OCI-LY7 (cell line): ENCODE measurements around the gene NAMPT. TPM values are rescaled to one million over a fixed set of nuclear protein-coding genes. Genes with fewer than 3 reads are reported as not detected.

Experiments
- BruUV-seq: library from RNA; stranded (reverse); fragments of 400-500 nt; replicated peaks from 2 replicates; lab custom pipeline; 2021; lab: Mats Ljungman, UMichigan
- CTCF ChIA-PET: fragments of 300-600 bp; sonication (Branson Sonifier 250); formaldehyde crosslinking; loops from one replicate; lab custom pipeline; 2022; ENCODE audit warnings: antibody characterized with exemption; ENCODE audit not compliant: unreplicated experiment; lab: Charles Lee
- POLR2A ChIA-PET: fragments of 300-600 bp; sonication (Branson Sonifier 250); formaldehyde crosslinking; loops from one replicate; lab custom pipeline; 2022; ENCODE audit warnings: antibody characterized with exemption; lab: Charles Lee
- DNase-seq: peaks from one replicate; pipeline ENCODE4 v3.0.0-alpha.2; 2015; ENCODE audit warnings: low spot score
- H2AFZ ChIP-seq: fragments of 200-600 bp; sonication (generic), shearing (Covaris generic); 2 replicates; pipeline ENCODE4 v1.6.1; 2014; ENCODE audit warnings: mild to moderate bottlenecking, antibody characterized with exemption, low read length, moderate library complexity
- H3K27ac ChIP-seq: fragments of 200-600 bp; sonication (generic); 2 replicates; pipeline ENCODE4 v1.5.1; 2014; ENCODE audit warnings: mixed run types, low read depth, mild to moderate bottlenecking, moderate library complexity, low read length, inconsistent platforms; ENCODE audit not compliant: poor library complexity, severe bottlenecking
- H3K36me3 ChIP-seq: fragments of 200-600 bp; sonication (generic); 2 replicates; pipeline ENCODE4 v1.6.1; 2014; ENCODE audit warnings: mild to moderate bottlenecking, antibody characterized with exemption, low read length, moderate library complexity, mixed read lengths; ENCODE audit not compliant: insufficient read depth
- H3K4me1 ChIP-seq: fragments of 200-600 bp; sonication (generic); 2 replicates; pipeline ENCODE4 v1.5.1; 2014; ENCODE audit warnings: mild to moderate bottlenecking, low read length; ENCODE audit not compliant: insufficient read depth, poor library complexity, severe bottlenecking
- H3K4me2 ChIP-seq: fragments of 200-600 bp; sonication (generic); 2 replicates; pipeline ENCODE4 v1.6.1; 2014; ENCODE audit warnings: mild to moderate bottlenecking, low read length
- H3K4me3 ChIP-seq: fragments of 200-600 bp; sonication (generic); 2 replicates; pipeline ENCODE4 v1.5.1; 2014; ENCODE audit warnings: mild to moderate bottlenecking, low read depth, low read length; ENCODE audit not compliant: poor library complexity, severe bottlenecking
- H3K79me2 ChIP-seq: fragments of 200-600 bp; sonication (generic); 2 replicates; pipeline ENCODE4 v1.6.1; 2016; ENCODE audit warnings: low read depth, mild to moderate bottlenecking, low read length, moderate library complexity, mixed read lengths; ENCODE audit not compliant: insufficient read depth
- H3K9me2 ChIP-seq: fragments of 200-600 bp; sonication (generic); 2 replicates; pipeline ENCODE4 v1.6.1; 2016; ENCODE audit warnings: mild to moderate bottlenecking, low read length, mixed read lengths; ENCODE audit not compliant: insufficient read depth
- H3K9me3 ChIP-seq: fragments of 200-600 bp; sonication (generic); 2 replicates; pipeline ENCODE4 v1.6.1; 2014; ENCODE audit warnings: mild to moderate bottlenecking, mixed run types, low read length, mixed read lengths
- H4K20me1 ChIP-seq: fragments of 200-600 bp; sonication (generic); 2 replicates; pipeline ENCODE4 v1.6.1; 2014; ENCODE audit warnings: mild to moderate bottlenecking, antibody characterized with exemption, low read length, moderate library complexity, mixed read lengths; ENCODE audit not compliant: insufficient read depth
- EZH2phosphoT487 ChIP-seq: fragments of 200-600 bp; sonication (generic); IDR thresholded peaks from 2 replicates; pipeline ENCODE4 v1.6.1; 2018; ENCODE audit warnings: low read depth, borderline replicate concordance, mild to moderate bottlenecking, mixed run types, antibody characterized with exemption, low read length, moderate library complexity, mixed read lengths
- intact Hi-C: fragments of 100-400 bp; cut with micrococcal nuclease; formaldehyde crosslinking; loops from one replicate; pipeline ENCODE4 v1.10.0; 2022; ENCODE audit not compliant: unreplicated experiment
- total RNA-seq, 2 experiments: library from RNA; depleted of rRNA in 1 of 2; stranded (reverse); fragments of >200 nt in 1 of 2; shearing (Covaris generic) in 1 of 2; gene quantifications; 2 replicates each; pipeline ENCODE4 v1.2.3, GENCODE V29; 2014 to 2022
- TF ChIP-seq, protein P1 (sequence below): fragments of 200-600 bp; sonication (generic); conservative IDR thresholded peaks from 2 replicates; pipeline ENCODE4 v1.5.1; 2014; ENCODE audit warnings: mild to moderate bottlenecking, antibody characterized with exemption, low read length, moderate library complexity, mixed read lengths

Gene NAMPT
- total RNA-seq, 2 experiments from 2014 or later, result 20.7 to 82.2 TPM

DNA sequence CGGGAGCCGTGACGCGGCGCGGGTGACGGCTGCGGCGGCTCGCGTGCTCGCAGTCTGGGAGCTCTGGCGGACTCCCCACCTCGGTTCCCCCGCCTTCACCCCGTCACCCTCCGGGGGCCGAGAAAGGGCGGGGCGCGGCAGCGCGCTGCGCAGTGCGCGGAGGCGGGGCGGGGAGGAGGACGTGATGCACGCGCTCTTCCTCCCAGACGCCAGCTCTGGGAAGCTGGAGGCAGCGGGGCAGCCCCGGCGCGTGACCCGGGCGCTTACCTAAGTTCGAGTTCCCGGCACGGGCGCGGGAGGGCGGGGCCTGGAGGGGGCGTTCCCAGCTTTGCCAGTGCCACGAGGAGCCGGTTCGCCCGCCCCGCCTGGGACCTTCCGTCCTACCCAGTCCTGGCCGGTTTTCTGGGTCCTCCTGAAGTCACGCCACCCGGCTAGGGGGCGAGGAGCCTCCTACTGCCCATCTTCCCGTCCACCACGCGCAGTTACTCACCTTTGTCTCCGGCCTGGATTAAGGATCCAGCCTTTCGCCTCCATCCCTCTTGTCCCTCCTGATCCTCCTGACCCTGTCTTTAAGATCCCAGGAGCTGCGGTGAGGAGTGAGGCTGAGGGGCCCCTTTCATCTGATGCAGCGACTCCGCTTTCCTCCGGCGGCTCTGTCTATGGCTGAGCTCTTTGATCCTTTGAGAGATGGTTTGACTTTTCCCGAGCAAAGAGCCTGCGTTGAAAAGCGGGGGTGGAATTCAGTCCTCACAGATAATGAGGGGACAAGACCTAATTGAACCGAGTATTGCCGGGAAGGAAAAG is 470 bp upstream of the NAMPT start:
- Histone ChIP-seq H3K36me3 (peaks cover 3% of the 10 kb centered on the region; the same call in 1 of the 2 replicates), H4K20me1 (peaks cover 32% of the 10 kb centered on the region; the same call in 1 of the 2 replicates), H3K79me2 (peaks cover 37% of the 10 kb centered on the region), H3K4me3 (peak overlapping the region; percentile 90), H3K27ac (peak overlapping the region; percentile 61), H3K9me2 (no peaks in the 10 kb centered on the region), H3K4me2 (peak overlapping the region; percentile 99), H3K9me3 (no peaks in the 10 kb centered on the region), H2AFZ (peak overlapping the region; percentile 97), H3K4me1 (peaks cover 23% of the 10 kb centered on the region)
- POLR2A ChIA-PET, result interaction anchor here (0.6 to 2.1 kb wide), 23 partner anchors 12 to 563 kb away, joined by 3 to 8 read pairs (median 4); no protein-coding TSS in a partner anchor
- peak; percentile 95 for DNase-seq
- TF ChIP-seq, protein P1, sequence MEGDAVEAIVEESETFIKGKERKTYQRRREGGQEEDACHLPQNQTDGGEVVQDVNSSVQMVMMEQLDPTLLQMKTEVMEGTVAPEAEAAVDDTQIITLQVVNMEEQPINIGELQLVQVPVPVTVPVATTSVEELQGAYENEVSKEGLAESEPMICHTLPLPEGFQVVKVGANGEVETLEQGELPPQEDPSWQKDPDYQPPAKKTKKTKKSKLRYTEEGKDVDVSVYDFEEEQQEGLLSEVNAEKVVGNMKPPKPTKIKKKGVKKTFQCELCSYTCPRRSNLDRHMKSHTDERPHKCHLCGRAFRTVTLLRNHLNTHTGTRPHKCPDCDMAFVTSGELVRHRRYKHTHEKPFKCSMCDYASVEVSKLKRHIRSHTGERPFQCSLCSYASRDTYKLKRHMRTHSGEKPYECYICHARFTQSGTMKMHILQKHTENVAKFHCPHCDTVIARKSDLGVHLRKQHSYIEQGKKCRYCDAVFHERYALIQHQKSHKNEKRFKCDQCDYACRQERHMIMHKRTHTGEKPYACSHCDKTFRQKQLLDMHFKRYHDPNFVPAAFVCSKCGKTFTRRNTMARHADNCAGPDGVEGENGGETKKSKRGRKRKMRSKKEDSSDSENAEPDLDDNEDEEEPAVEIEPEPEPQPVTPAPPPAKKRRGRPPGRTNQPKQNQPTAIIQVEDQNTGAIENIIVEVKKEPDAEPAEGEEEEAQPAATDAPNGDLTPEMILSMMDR, result no peak
- no peak for TF ChIP-seq EZH2phosphoT487
- intact Hi-C loops, result loop anchor here (1.0 to 10.0 kb wide), 5 partner anchors 107 to 880 kb away; partner anchors contain the start of genes CCDC71L, HBP1 and RINT1
- CTCF ChIA-PET, result interaction anchor here (0.6 to 1.2 kb wide), 3 partner anchors 20 to 120 kb away, joined by 6 to 8 read pairs (median 6); no protein-coding TSS in a partner anchor
- no TSS peak for BruUV-seq

DNA sequence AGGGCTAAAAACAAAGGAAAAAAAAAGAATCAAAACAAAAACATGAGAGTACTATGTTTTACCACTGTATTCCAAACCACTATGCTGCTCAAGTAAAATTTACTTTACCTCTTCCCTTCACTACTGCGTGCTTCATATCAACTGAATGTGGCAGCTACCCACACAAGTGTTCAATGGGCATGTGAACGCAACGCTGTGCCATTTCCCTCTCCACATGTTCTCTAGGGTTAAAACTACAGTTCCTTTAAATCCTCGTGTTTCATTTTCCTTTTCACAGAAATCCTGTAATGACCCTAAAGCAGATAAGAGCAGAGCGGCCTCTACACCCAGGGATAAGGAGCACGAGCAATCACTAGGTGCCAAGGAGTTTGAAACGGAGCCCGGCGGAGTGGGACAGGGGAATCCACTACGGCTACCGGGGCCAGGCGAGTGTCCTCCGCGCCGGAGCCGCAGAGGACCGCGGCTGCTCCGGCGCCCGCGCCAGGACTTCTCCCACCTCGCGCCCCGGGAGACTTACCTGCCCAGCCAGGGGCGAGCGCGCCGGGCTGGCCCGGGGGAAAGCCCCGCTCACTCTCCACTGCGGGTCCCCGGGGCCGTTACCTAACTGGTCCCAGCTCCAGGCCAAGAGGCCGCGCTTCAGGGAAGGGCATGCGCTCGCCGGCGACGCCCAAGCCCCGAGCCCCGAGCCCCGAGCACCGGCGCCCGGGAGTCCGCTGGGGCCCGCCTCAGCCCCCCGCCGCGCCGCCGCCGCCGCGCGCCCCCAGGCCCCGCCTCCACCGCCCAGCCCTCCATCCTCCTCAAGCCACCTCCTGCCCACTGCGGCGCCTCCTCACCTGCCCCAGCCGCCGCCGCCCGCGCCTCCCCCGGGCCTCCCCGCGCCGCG is 711 bp downstream of the NAMPT start:
- ChIA-PET CTCF (interaction anchor here (0.6 to 1.2 kb wide), 3 partner anchors 19 to 118 kb away, joined by 6 to 8 read pairs (median 6); no protein-coding TSS in a partner anchor), POLR2A (interaction anchor here (0.7 to 2.1 kb wide), 15 partner anchors 11 to 564 kb away, joined by 3 to 8 read pairs (median 4); no protein-coding TSS in a partner anchor)
- intact Hi-C loops, result loop anchor here (2.0 to 10.0 kb wide), 3 partner anchors 377 to 881 kb away; partner anchors contain the start of genes CCDC71L, HBP1 and RINT1
- Histone ChIP-seq H3K4me2 (peak overlapping the region; percentile 90), H4K20me1 (peaks cover 32% of the 10 kb centered on the region; the same call in 1 of the 2 replicates), H3K4me1 (peaks cover 31% of the 10 kb centered on the region), H2AFZ (peak overlapping the region; percentile 45; the same call in 1 of the 2 replicates), H3K27ac (peak overlapping the region; percentile 31), H3K36me3 (peaks cover 3% of the 10 kb centered on the region; the same call in 1 of the 2 replicates), H3K4me3 (peak overlapping the region; percentile 90), H3K9me2 (no peaks in the 10 kb centered on the region), H3K79me2 (peaks cover 49% of the 10 kb centered on the region), H3K9me3 (no peaks in the 10 kb centered on the region)
- TF ChIP-seq, protein P1, result no peak
- no peak for TF ChIP-seq EZH2phosphoT487
- DNase-seq, result peak; percentile 55
- BruUV-seq, result no TSS peak
